Measurements from ENCODE around the gene SGSH.

- TF ChIP-seq CTCF (conservative IDR thresholded peaks at IDR 0.05; ENCODE audit: low read length) (no peak), EZH2phosphoT487 (IDR thresholded peaks at IDR 0.05; ENCODE audit: borderline replicate concordance) (no peak)
Observed at GRCh38 chr17:80208050-80208449, 12.1 kb downstream of the SGSH start.
